Body of pancreas (tissue), 4 donors: Measurements from ENCODE around the gene ZNF793.
A peak's percentile ranks its signal among the peaks of the same experiment; 100 is the strongest.

Source experiments
- POLR2A ChIP-seq, 3 donors: fragments of 450-650 bp; IDR thresholded peaks; one replicate each; pipeline ENCODE4 v1.6.1; 2016; ENCODE audit warnings: antibody characterized with exemption in 3 of 3, mild to moderate bottlenecking in 2 of 3
- TF ChIP-seq, protein P1 (sequence below), 7 experiments: fragments of 450-650 bp in 4 of 7; fragments of 200-600 bp in 3 of 7; sonication (generic) in 3 of 7; IDR thresholded peaks; one replicate each; pipeline ENCODE4 v1.5.1; 2016 to 2019; ENCODE audit warnings: antibody characterized with exemption in 7 of 7

DNA sequence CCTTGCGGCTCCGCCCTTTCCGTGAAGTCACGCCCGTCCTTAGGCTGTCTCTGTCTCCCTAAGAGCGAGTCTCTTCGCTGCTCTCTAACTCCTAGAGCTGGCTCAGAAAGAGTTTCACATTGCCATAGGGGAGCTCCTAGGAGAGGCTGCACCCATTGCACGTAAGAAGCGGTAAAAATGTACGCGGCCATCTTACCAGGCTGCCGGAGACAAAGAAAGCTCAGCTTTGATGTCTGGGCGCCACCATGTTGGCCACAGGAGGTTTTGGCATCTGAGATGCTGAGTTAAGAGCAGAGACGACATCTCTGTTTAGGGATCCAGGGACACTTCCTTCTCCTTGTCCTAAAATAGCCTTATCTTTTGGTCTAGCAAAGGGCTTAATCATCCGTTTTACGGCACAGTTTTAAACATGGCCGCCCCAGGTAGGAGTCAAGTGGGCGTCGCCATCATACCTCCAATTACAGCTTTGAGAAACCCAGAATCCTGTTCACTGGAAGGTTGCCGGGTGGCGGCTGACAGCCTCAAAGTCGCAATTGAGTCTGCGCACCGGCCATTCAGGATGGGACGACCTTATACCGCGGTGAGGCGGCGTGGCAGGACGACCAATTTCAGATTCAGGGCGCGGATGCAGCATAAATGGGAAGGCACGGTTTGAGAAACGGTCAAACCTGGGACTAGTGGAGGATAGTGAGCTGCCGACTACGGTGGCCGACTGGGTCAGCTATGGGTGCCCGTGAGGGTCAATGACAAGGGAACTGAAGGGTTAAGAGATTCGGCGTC lies at the start of gene ZNF793:
- TF ChIP-seq, protein P1, sequence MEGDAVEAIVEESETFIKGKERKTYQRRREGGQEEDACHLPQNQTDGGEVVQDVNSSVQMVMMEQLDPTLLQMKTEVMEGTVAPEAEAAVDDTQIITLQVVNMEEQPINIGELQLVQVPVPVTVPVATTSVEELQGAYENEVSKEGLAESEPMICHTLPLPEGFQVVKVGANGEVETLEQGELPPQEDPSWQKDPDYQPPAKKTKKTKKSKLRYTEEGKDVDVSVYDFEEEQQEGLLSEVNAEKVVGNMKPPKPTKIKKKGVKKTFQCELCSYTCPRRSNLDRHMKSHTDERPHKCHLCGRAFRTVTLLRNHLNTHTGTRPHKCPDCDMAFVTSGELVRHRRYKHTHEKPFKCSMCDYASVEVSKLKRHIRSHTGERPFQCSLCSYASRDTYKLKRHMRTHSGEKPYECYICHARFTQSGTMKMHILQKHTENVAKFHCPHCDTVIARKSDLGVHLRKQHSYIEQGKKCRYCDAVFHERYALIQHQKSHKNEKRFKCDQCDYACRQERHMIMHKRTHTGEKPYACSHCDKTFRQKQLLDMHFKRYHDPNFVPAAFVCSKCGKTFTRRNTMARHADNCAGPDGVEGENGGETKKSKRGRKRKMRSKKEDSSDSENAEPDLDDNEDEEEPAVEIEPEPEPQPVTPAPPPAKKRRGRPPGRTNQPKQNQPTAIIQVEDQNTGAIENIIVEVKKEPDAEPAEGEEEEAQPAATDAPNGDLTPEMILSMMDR (IDR thresholded peaks at IDR 0.05): peak in 1 of 7 experiments; percentile 6
- peak in 2 of 3 donors; percentile 48 for TF ChIP-seq POLR2A (IDR thresholded peaks at IDR 0.05)
